Parathyroid adenoma (tissue), 2 donors: ENCODE results near the gene HSD17B8.
A peak's percentile ranks its signal among the peaks of the same experiment; 100 is the strongest.

Source experiments
- H2AFZ ChIP-seq: fragments of 300-600 bp; sonication (generic); one replicate; pipeline ENCODE4 v1.7.0; 2017; ENCODE audit warnings: antibody characterized with exemption, mild to moderate bottlenecking
- H3K27ac ChIP-seq: fragments of 300-600 bp; sonication (generic); one replicate; pipeline ENCODE4 v1.7.0; 2017
- H3K27me3 ChIP-seq: fragments of 300-600 bp; sonication (generic); one replicate; pipeline ENCODE4 v1.7.0; 2017; ENCODE audit warnings: low read length; ENCODE audit not compliant: control insufficient read depth, insufficient read depth
- H3K36me3 ChIP-seq: fragments of 300-600 bp; sonication (generic); one replicate; pipeline ENCODE4 v1.7.0; 2017; ENCODE audit warnings: low read length; ENCODE audit not compliant: control insufficient read depth, insufficient read depth
- H3K4me1 ChIP-seq: fragments of 300-600 bp; sonication (generic); one replicate; pipeline ENCODE4 v1.7.0; 2017; ENCODE audit warnings: control low read depth
- H3K4me2 ChIP-seq: fragments of 300-600 bp; sonication (generic); one replicate; pipeline ENCODE4 v1.7.0; 2017; ENCODE audit warnings: low read length
- H3K4me3 ChIP-seq: fragments of 300-600 bp; sonication (generic); one replicate; pipeline ENCODE4 v1.7.0; 2017; ENCODE audit warnings: low read depth, low read length
- H3K79me2 ChIP-seq: fragments of 300-600 bp; sonication (generic); one replicate; pipeline ENCODE4 v1.7.0; 2017; ENCODE audit warnings: control low read depth
- H3K9ac ChIP-seq: fragments of 300-600 bp; sonication (generic); one replicate; pipeline ENCODE4 v1.7.0; 2017; ENCODE audit warnings: mild to moderate bottlenecking
- H3K9me3 ChIP-seq: fragments of 300-600 bp; sonication (generic); one replicate; pipeline ENCODE4 v1.7.0; 2017; ENCODE audit warnings: low read length; ENCODE audit not compliant: control insufficient read depth
- TF ChIP-seq, protein P1 (sequence below): fragments of 300-600 bp; sonication (generic); IDR thresholded peaks from one replicate; pipeline ENCODE4 v1.7.0; 2017; ENCODE audit warnings: antibody characterized with exemption, mild to moderate bottlenecking
- donor health status: primary hyperparathyroidism.

Gene HSD17B8

DNA sequence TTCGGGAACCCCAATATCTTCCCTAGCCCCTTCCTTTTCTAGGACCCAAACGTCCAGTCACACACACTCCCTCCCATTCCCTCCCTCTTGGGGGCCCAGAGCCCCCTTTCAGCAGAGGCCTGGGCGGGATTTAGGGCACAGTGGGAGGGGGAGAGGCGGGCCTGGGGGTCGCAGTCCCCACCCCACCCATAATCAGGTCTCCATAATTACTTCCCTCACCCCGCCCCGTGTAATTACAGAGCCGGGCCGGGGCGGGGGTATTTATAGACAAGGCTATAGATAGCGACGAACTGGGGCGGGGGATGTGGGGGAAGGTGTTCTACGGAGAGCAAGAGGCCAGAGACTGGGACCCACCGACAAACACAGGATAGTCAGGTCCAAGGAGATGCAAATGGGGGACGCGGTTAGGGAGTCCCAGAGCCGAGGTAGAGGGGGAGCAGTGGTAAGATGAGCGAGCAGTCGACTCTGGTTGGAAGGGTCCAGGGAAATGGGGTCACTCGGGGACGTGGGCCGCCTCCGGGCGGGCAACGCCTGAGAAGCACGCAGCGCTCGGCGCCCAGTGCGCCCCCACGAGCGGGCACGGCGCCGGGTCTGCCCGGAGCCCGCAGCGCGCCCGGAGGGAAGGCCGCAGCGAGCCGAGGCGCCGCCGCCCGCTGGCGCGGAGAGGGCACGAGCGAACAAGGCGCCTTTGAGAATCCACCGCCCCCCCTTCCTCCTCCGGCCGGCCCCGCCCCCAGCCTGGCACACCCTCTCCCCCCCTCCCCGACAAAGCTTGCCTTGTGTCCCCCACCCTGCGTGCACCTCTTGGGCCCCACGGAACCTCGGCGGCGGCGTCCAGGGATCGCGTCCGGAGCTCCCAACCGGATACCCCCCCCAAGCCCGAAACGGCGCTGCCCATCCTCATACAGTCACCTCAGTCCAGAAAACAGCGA is 11.5 kb upstream of the HSD17B8 start:
- TF ChIP-seq, protein P1, sequence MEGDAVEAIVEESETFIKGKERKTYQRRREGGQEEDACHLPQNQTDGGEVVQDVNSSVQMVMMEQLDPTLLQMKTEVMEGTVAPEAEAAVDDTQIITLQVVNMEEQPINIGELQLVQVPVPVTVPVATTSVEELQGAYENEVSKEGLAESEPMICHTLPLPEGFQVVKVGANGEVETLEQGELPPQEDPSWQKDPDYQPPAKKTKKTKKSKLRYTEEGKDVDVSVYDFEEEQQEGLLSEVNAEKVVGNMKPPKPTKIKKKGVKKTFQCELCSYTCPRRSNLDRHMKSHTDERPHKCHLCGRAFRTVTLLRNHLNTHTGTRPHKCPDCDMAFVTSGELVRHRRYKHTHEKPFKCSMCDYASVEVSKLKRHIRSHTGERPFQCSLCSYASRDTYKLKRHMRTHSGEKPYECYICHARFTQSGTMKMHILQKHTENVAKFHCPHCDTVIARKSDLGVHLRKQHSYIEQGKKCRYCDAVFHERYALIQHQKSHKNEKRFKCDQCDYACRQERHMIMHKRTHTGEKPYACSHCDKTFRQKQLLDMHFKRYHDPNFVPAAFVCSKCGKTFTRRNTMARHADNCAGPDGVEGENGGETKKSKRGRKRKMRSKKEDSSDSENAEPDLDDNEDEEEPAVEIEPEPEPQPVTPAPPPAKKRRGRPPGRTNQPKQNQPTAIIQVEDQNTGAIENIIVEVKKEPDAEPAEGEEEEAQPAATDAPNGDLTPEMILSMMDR, result no peak
- H3K27ac ChIP-seq, result no peak overlapping the region
- no peaks in the 10 kb centered on the region for H3K9me3 ChIP-seq
- peak overlapping the region; percentile 79 for H2AFZ ChIP-seq
- no peak overlapping the region for H3K9ac ChIP-seq
- H3K79me2 ChIP-seq, result no peaks in the 10 kb centered on the region
- H3K4me1 ChIP-seq, result peaks cover 29% of the 10 kb centered on the region
- H3K27me3 ChIP-seq, result no peaks in the 10 kb centered on the region
- H3K4me3 ChIP-seq, result no peak overlapping the region
- peak overlapping the region; percentile 39 for H3K4me2 ChIP-seq
- H3K36me3 ChIP-seq, result no peaks in the 10 kb centered on the region

DNA sequence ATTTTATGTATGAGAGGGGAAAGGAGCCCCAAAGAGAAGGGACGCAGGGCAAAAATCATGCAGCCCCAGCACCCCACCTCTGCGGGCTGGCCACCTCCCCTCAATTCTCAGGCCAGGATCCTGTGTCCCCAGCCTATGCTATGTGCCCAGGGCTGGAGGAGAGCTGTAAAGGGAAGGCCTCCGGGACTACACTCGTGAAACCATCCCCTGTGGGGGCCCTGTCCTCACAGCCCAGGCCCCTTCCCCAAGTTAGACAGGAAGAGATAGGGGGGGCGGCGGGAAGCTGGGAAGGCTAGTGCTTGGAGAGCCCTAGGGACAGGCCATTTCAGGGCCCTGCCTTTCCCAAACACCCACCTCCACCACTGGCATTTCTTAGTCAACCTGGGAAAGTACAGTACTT is 10.8 kb upstream of the HSD17B8 start:
- Histone ChIP-seq H3K36me3 (no peaks in the 10 kb centered on the region), H3K4me1 (peaks cover 31% of the 10 kb centered on the region), H3K27me3 (no peaks in the 10 kb centered on the region), H3K79me2 (no peaks in the 10 kb centered on the region), H3K4me2 (no peak overlapping the region), H2AFZ (no peak overlapping the region), H3K4me3 (no peak overlapping the region), H3K9ac (no peak overlapping the region), H3K9me3 (no peaks in the 10 kb centered on the region), H3K27ac (no peak overlapping the region)
- TF ChIP-seq, protein P1, result no peak

DNA sequence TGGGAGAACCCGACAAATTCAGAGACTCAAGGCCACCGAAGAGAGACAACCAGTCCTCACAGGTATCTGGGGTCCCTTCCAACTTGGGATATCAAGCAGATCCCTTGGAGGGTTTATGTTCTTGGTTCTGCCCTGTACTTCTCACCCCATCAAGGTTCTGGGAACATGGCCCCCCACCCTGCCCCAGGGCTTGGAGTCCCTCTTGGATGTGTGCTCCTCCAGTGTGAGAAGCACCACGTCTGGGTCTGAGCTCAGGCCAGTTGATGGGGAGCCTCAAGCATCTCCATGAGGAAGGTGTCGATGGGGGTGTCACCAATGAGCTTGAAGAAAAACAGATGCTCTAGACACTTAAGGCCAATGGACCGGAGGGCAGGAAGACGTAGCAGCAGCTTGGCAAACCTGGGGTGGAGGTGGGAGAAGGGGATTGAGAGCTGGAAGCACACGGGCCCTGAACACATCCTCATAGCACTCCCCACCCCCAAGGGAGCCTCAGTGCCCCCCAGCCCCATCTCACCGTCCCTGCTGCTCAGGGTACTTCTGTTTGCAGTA is 9.9 kb upstream of the HSD17B8 start:
- Histone ChIP-seq H3K36me3 (no peaks in the 10 kb centered on the region), H3K9me3 (no peaks in the 10 kb centered on the region), H3K27ac (no peak overlapping the region), H3K9ac (no peak overlapping the region), H3K27me3 (no peaks in the 10 kb centered on the region), H2AFZ (no peak overlapping the region), H3K4me2 (no peak overlapping the region), H3K4me1 (peaks cover 31% of the 10 kb centered on the region), H3K4me3 (no peak overlapping the region), H3K79me2 (peaks cover 1% of the 10 kb centered on the region)
- TF ChIP-seq, protein P1, result no peak

DNA sequence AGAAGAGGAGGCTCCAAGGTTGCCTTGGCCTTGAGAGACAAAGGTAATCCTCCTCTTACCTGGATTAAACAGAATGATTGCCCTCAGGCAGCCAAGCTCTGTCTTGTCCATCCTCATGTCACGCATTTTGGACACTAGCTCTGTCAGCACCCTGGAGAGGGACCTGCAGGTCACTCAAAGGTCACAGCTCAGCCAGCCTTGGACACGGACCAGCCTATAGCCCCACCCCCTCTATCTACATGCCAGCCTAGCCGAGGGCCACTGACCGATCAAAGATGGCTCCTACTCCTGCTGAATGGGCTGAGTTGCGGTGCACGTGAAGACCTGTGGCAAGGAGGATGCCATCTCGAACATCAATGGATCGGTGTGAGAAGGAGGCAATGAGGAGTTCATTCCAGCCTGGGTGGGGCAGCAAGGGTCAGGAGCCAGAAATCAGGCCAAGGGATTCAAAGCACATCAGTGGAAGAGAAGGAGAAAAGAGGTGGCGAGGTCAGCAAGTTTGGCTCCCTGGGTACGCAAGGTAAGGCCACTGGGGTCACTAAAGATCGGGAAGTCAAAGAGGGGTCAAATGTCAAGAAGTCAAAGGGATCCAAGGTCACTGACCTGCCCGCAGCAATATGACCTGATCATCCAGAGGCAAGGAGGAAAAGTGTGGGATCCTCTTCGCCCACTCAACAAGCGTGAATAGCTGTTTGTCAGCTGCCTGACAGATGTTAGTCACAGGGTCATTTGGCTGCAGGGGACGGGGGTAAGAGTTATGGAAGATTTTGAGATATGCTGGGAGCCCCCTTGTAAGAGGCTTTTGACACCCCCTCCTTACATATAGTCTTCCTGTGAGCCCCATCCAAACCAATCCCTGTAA is 8.9 kb upstream of the HSD17B8 start:
- H3K36me3 ChIP-seq, result no peaks in the 10 kb centered on the region
- no peak overlapping the region for H3K9ac ChIP-seq
- H3K79me2 ChIP-seq, result peaks cover 8% of the 10 kb centered on the region
- no peak overlapping the region for H2AFZ ChIP-seq
- H3K4me3 ChIP-seq, result no peak overlapping the region
- TF ChIP-seq, protein P1, result no peak
- H3K9me3 ChIP-seq, result no peaks in the 10 kb centered on the region
- H3K4me1 ChIP-seq, result peaks cover 31% of the 10 kb centered on the region
- no peaks in the 10 kb centered on the region for H3K27me3 ChIP-seq
- no peak overlapping the region for H3K4me2 ChIP-seq
- no peak overlapping the region for H3K27ac ChIP-seq
